SH-SY5Y (cell line): ENCODE results near the gene KIF26B.

Source experiments
- GATA2 ChIP-seq: IDR thresholded peaks from 2 replicates; pipeline ENCODE4 v1.6.1; 2011; ENCODE audit warnings: mild to moderate bottlenecking, low read depth, low read length
- GATA3 ChIP-seq: IDR thresholded peaks from 2 replicates; pipeline ENCODE4 v1.6.1; 2011; ENCODE audit warnings: low read depth, mild to moderate bottlenecking, low read length, moderate library complexity

KIF26B gene

DNA sequence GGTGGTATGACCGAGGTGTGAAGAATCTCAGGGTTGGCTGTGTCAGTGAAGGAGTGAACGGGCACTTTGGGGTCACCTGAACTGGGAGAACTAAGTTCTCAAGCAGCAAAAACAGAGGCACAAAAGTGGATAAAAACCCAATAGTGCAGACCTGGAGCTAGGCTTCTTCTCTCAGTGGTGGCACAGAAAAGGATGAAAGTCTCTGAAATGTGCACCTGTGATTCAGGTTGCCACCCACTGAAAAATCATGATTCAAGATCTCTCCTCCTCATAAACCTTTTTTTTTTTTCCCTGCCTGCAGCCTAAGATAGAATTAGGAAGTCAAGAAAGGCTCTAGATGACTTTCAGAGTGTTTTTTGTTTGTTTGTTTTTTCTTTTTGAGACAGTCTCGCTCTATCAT lies 304.8 kb downstream of the KIF26B start:
- TF ChIP-seq GATA3, result no peak
- TF ChIP-seq GATA2, result no peak

DNA sequence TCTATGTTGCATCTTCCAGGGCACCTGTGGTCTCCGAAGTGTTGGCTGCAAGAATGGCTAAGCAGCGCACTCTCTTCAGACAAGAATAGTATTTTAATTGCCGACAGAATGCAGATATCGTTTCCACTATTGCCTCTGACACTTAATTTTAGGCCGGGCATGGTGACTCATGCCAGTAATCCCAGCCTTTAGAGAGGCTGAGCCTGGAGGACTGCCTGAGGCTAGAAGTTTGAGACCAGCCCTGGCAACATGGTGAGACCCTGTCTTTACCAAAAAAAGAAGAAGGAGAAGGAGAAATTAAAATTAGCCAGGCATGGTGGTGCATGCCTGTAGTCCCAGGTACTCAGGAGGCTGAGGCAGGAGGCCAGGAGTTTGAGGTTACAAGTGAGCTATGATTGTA lies 306.9 kb downstream of the KIF26B start:
- no peak for TF ChIP-seq GATA3
- no peak for TF ChIP-seq GATA2

- TF ChIP-seq GATA2 (no peak), GATA3 (no peak)
Observed at GRCh38 chr1:245462161-245462560, 307.4 kb downstream of the KIF26B start.

- TF ChIP-seq GATA2, result no peak
- no peak for TF ChIP-seq GATA3
Observed at GRCh38 chr1:245463392-245464165, 308.8 kb downstream of the KIF26B start.

GRCh38 chr1:245464290-245464689 lies 309.5 kb downstream of the KIF26B start:
- TF ChIP-seq GATA2 (no peak), GATA3 (no peak)

- no peak for TF ChIP-seq GATA3
Observed at GRCh38 chr1:245465666-245466065, 310.9 kb downstream of the KIF26B start.

GRCh38 chr1:245466261-245466660 lies 311.5 kb downstream of the KIF26B start:
- TF ChIP-seq GATA2 (no peak), GATA3 (no peak)

DNA sequence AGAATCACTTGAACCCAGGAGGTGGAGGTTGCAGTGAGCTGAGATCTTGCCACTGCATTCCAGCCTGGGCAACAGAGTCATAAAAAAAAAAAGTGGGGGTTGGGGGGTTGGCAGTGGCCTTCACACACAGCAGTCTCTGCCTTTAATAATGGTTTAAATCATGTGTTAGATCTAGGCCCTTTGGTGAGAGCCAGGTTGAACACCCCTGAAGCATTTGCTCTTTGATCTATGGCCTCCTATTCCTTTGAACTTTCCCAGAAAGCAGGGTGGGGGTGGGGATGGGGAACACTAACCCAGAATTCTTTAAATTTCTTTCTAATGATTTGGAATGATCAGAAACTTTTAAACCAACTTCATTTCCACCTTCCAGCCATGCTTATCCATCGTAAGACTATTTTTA lies 313.0 kb downstream of the KIF26B start:
- TF ChIP-seq GATA2, result no peak
- no peak for TF ChIP-seq GATA3

- TF ChIP-seq GATA3, result no peak
- TF ChIP-seq GATA2, result no peak
Observed at GRCh38 chr1:245469006-245469405, 314.2 kb downstream of the KIF26B start.

DNA sequence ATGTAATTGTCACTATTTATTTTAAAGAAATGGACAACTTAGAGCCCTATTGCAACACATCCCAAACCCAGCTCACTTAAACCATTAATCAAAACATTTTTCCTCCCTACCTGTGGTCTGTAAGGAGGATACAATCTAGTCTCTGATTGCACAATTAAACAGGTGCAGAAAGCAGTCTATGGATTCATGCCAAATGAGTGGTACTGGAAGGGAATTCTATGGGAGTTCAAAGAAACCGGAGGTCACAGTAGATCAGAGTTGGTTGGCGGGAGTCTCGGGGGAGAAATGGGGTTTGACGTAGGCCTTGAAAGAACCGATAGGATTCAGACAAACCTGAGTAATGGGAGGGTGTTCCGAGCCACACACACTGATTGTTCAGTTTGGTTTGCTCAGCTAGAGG lies 314.9 kb downstream of the KIF26B start:
- TF ChIP-seq GATA2 (no peak), GATA3 (no peak)

GRCh38 chr1:245475126-245475525 lies 320.3 kb downstream of the KIF26B start:
- TF ChIP-seq GATA2 (no peak), GATA3 (no peak)

DNA sequence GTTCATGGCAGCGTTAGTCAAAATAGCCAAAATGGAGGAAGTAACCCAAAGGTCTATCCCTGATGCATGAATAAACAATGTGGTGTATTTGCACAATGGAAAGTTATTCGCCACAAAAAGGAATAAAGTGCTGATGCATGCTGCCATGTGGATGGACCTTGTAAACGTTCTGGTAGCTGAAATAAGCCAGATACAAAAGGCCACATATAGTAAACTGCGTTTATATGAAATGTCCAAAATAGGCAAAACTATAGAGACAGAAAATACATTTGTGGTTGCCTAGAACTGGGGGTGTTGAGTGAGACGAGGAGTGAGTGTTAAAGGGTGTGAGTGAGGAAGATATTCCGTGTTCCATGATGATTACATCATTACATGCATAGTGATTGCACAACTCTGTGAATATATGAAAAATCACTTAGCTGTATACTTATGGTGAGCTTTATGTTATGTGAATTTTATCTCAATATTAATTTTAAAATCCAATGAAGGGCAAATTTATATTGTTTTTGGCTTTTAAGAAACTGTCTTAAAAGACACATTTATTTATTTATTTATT lies 321.3 kb downstream of the KIF26B start:
- TF ChIP-seq GATA3, result no peak
- TF ChIP-seq GATA2, result no peak

GRCh38 chr1:245477941-245478340 lies 323.2 kb downstream of the KIF26B start:
- no peak for TF ChIP-seq GATA2
- TF ChIP-seq GATA3, result no peak

DNA sequence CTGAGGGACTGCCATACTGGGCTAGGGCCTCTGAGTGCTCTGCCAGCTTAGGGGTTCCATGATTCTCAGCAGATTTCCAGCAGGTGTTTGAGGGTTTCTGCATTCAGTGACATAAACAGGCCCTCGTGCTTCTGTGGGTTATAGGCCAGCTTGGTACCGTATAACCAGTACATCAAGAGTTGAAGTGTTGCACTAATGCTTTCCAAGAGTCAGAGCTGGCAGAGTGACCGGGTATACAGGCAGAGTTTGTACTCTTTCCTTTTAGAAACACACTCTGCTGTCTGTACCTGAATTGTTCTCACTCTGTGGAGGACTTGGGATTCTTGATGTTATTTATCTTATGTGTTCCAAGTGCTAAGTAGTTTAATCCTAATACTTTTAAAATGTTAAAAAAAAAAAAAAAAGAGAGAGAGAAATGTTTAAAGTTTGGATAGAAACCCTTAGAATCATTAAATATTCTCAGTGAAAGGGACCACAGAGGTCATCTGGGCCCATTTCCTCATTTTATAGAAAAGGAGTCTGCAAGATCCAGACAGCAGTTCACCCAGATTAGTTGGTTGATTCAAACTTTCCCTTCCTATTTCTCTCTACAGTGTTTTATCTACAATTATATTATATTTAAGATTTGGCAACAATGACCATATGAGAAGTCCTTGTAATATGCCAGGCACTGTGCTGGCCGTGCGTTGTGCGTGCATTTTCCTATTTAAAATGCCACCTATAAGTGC lies 325.8 kb downstream of the KIF26B start:
- no peak for TF ChIP-seq GATA2
- TF ChIP-seq GATA3, result no peak

DNA sequence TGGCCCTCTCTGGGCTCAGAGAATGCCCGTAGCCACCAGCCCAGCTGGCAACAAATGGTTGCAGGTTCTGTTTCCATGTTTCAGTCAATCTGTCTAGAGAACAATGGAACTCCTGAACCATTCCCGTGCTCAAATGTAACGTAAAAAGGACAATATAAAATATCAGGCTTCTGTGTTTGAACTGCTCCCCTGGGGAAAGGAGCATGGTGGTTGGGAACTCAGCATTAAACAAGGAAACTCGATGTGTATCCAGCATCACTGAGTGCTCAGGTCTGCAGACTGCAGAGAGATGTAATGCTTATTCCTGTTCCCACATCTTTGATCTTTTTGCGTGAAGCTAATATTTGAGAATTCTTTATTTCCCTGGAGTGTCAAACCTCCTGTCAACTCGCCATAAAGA lies 326.5 kb downstream of the KIF26B start:
- TF ChIP-seq GATA2 (no peak), GATA3 (no peak)
